HEK293T (cell line): ENCODE measurements around the gene KDELR3.
"Not testable (repeated sequence)": the region's sequence is repeated elsewhere in the genome, so short reads cannot be mapped to it uniquely, and the experiment has no call there.

Experiments
- ELF4 ChIP-seq: fragments of 450-650 bp; IDR thresholded peaks from 2 replicates; pipeline ENCODE4 v1.6.1; 2017; ENCODE audit warnings: antibody characterized with exemption
- SP1 ChIP-seq: fragments of 450-650 bp; IDR thresholded peaks from 2 replicates; pipeline ENCODE4 v1.6.1; 2017
- SUZ12 ChIP-seq: fragments of 450-650 bp; IDR thresholded peaks from 2 replicates; pipeline ENCODE4 v1.6.1; 2016; ENCODE audit warnings: mild to moderate bottlenecking
- TARDBP ChIP-seq: fragments of 450-650 bp; IDR thresholded peaks from 2 replicates; pipeline ENCODE4 v1.6.1; 2016

GRCh38 chr22:38470179-38470578 is 2.3 kb downstream of the KDELR3 start:
- not testable (repeated sequence) for TF ChIP-seq ELF4, SUZ12, SP1, TARDBP
